H1 (cell line): ENCODE data around the gene MMP20. TPM values are rescaled to one million over a fixed set of nuclear protein-coding genes. Genes with fewer than 3 reads are reported as not detected.

Experiments used
- CTCF ChIA-PET: fragments of 300-600 bp; sonication (Branson Sonifier 250); formaldehyde crosslinking; loops from one replicate; lab custom pipeline; 2021; ENCODE audit not compliant: partially characterized antibody; lab: Charles Lee
- POLR2A ChIA-PET: fragments of 300-600 bp; sonication (Branson Sonifier 250); formaldehyde crosslinking; loops from one replicate; lab custom pipeline; 2021; ENCODE audit warnings: inconsistent platforms; ENCODE audit not compliant: partially characterized antibody; lab: Charles Lee
- DNase-seq, 2 experiments: peaks; one replicate each; pipeline versions ENCODE4 v3.0.0 to v3.0.0-alpha.2; 2010 to 2022; ENCODE audit warnings: low spot score in 2 of 2, low read depth in 1 of 2, mixed read lengths in 1 of 2
- FAIRE-seq: peaks from 2 replicates; lab custom pipeline; 2011; peaks lifted over from hg19 to GRCh38; lab: Jason Lieb, UNC
- H2AFZ ChIP-seq: 2 replicates; pipeline ENCODE4 v1.8.1; 2012; ENCODE audit warnings: low read length, inconsistent platforms
- H2AK5ac ChIP-seq: 2 replicates; pipeline ENCODE4 v1.6.1; 2013; ENCODE audit warnings: low read depth, low read length
- H2BK120ac ChIP-seq: replicated peaks from 2 replicates; pipeline ENCODE3; 2013; ENCODE audit warnings: low read depth, low read length, inconsistent platforms
- H2BK12ac ChIP-seq: 2 replicates; pipeline ENCODE4 v1.6.1; 2013; ENCODE audit warnings: low read depth, low read length
- H2BK15ac ChIP-seq: 2 replicates; pipeline ENCODE4 v1.6.1; 2013; ENCODE audit warnings: low read length
- H2BK20ac ChIP-seq: 2 replicates; pipeline ENCODE4 v1.6.1; 2013; ENCODE audit warnings: low read length
- H2BK5ac ChIP-seq: 2 replicates; pipeline ENCODE4 v1.6.1; 2013; ENCODE audit warnings: low read depth, low read length
- H3K14ac ChIP-seq: 2 replicates; pipeline ENCODE4 v1.6.1; 2013; ENCODE audit warnings: inconsistent platforms; ENCODE audit not compliant: insufficient read length
- H3K18ac ChIP-seq: 2 replicates; pipeline ENCODE4 v1.6.1; 2013; ENCODE audit warnings: low read length; ENCODE audit errors: extremely low read depth
- H3K23ac ChIP-seq: 2 replicates; pipeline ENCODE4 v1.6.1; 2013; ENCODE audit warnings: inconsistent platforms; ENCODE audit not compliant: insufficient read length
- H3K23me2 ChIP-seq: 2 replicates; pipeline ENCODE4 v1.6.1; 2013; ENCODE audit warnings: low read depth, low read length
- H3K27ac ChIP-seq: 2 replicates; pipeline ENCODE4 v1.6.1; 2011; ENCODE audit warnings: low read depth, low read length, inconsistent platforms
- H3K27me3 ChIP-seq, 4 experiments: replicated peaks in 1 of 4; 1 replicate in 1 of 4; 2 replicates in 3 of 4; pipeline versions ENCODE4 v1.6.1 to v1.8.1; 2011 to 2013; ENCODE audit warnings: low read length in 3 of 4, mild to moderate bottlenecking in 3 of 4, inconsistent platforms in 2 of 4, mixed read lengths in 2 of 4, moderate library complexity in 1 of 4; ENCODE audit not compliant: control insufficient read depth in 3 of 4, insufficient read depth in 3 of 4; ENCODE audit errors: extremely low read depth in 1 of 4
- H3K36me3 ChIP-seq, 4 experiments: 2 replicates each; pipeline versions ENCODE4 v1.6.1 to v1.8.1; 2011 to 2013; ENCODE audit warnings: mild to moderate bottlenecking in 4 of 4, low read length in 3 of 4, moderate library complexity in 2 of 4, control low read depth in 1 of 4, inconsistent platforms in 1 of 4; ENCODE audit not compliant: insufficient read depth in 4 of 4, control insufficient read depth in 2 of 4
- H3K4ac ChIP-seq: replicated peaks from 2 replicates; pipeline ENCODE3; 2013; ENCODE audit warnings: low read length, low read depth, mixed read lengths, inconsistent platforms; ENCODE audit not compliant: insufficient read length
- H3K4me1 ChIP-seq, 4 experiments: replicated peaks in 1 of 4; 1 replicate in 1 of 4; 2 replicates in 3 of 4; pipeline versions ENCODE4 v1.6.1 to v1.8.1; 2011 to 2013; ENCODE audit warnings: low read length in 3 of 4, inconsistent platforms in 2 of 4, mixed read lengths in 1 of 4; ENCODE audit not compliant: insufficient read depth in 4 of 4, control insufficient read depth in 3 of 4
- H3K4me2 ChIP-seq, 2 experiments: 2 replicates each; pipeline versions ENCODE4 v1.6.1 to v1.8.1; 2011 to 2013; ENCODE audit warnings: low read depth in 2 of 2, low read length in 2 of 2, control low read depth in 1 of 2, inconsistent platforms in 1 of 2, mild to moderate bottlenecking in 1 of 2; ENCODE audit not compliant: insufficient read depth in 1 of 2
- H3K4me3 ChIP-seq, 4 experiments: fragments of 200-600, 300-600 bp in 1 of 4; sonication (generic), shearing (Covaris generic), sonication (Bioruptor Twin) in 1 of 4; 2 replicates each; pipeline versions ENCODE4 v1.5.1 to v1.8.1; 2011 to 2016; ENCODE audit warnings: low read length in 4 of 4, low read depth in 3 of 4, control low read depth in 2 of 4, inconsistent platforms in 2 of 4, mild to moderate bottlenecking in 2 of 4, mixed read lengths in 1 of 4, moderate library complexity in 1 of 4; ENCODE audit not compliant: insufficient read depth in 2 of 4; ENCODE audit errors: extremely low read depth in 1 of 4
- H3K56ac ChIP-seq: replicated peaks from 2 replicates; pipeline ENCODE3; 2013; ENCODE audit warnings: low read depth, mild to moderate bottlenecking, mixed read lengths, low read length, inconsistent platforms; ENCODE audit not compliant: insufficient read length
- H3K79me1 ChIP-seq: 2 replicates; pipeline ENCODE4 v1.6.1; 2013; ENCODE audit warnings: low read depth, low read length, control low read depth
- H3K79me2 ChIP-seq, 2 experiments: 2 replicates each; pipeline versions ENCODE4 v1.6.1 to v1.8.1; 2012 to 2013; ENCODE audit warnings: low read length in 2 of 2, mild to moderate bottlenecking in 2 of 2, inconsistent platforms in 1 of 2; ENCODE audit not compliant: insufficient read depth in 2 of 2, control insufficient read depth in 1 of 2
- H3K9ac ChIP-seq, 4 experiments: replicated peaks in 1 of 4; 1 replicate in 1 of 4; 2 replicates in 3 of 4; pipeline versions ENCODE4 v1.6.1 to v1.8.1; 2011 to 2013; ENCODE audit warnings: low read depth in 3 of 4, low read length in 3 of 4, control low read depth in 2 of 4, mild to moderate bottlenecking in 2 of 4, moderate library complexity in 2 of 4, inconsistent platforms in 1 of 4; ENCODE audit errors: extremely low read depth in 1 of 4
- H3K9me3 ChIP-seq, 2 experiments: 2 replicates each; pipeline versions ENCODE4 v1.6.1 to v1.8.1; 2012 to 2013; ENCODE audit warnings: mild to moderate bottlenecking in 2 of 2, moderate library complexity in 2 of 2, control low read depth in 1 of 2, inconsistent platforms in 1 of 2, low read depth in 1 of 2, low read length in 1 of 2, mixed read lengths in 1 of 2; ENCODE audit not compliant: insufficient read depth in 2 of 2
- H4K20me1 ChIP-seq, 2 experiments: replicated peaks in 1 of 2; 2 replicates each; pipeline versions ENCODE3 to v1.8.1; 2011 to 2013; ENCODE audit warnings: inconsistent platforms in 2 of 2, low read length in 2 of 2, mild to moderate bottlenecking in 1 of 2; ENCODE audit not compliant: insufficient read depth in 2 of 2, control insufficient read depth in 1 of 2
- H4K5ac ChIP-seq: 2 replicates; pipeline ENCODE4 v1.6.1; 2013; ENCODE audit warnings: low read length, low read depth, mixed read lengths, inconsistent platforms; ENCODE audit not compliant: insufficient read length
- H4K8ac ChIP-seq: 2 replicates; pipeline ENCODE4 v1.8.0; 2013; ENCODE audit warnings: mild to moderate bottlenecking, moderate library complexity, low read length, inconsistent platforms; ENCODE audit not compliant: insufficient read depth; ENCODE audit errors: extremely low read depth
- H4K91ac ChIP-seq: replicated peaks from 2 replicates; pipeline ENCODE3; 2013; ENCODE audit warnings: low read length, mixed read lengths, inconsistent platforms; ENCODE audit not compliant: insufficient read length
- BACH1 ChIP-seq: IDR thresholded peaks from 2 replicates; pipeline ENCODE4 v1.6.1; 2012; ENCODE audit warnings: low read length, improper control_type of control experiment
- CEBPB ChIP-seq: IDR thresholded peaks from 2 replicates; pipeline ENCODE4 v1.6.1; 2012; ENCODE audit warnings: low read depth, low read length
- GTF2F1 ChIP-seq: IDR thresholded peaks from 2 replicates; pipeline ENCODE4 v1.6.1; 2012; ENCODE audit warnings: low read depth, low read length, improper control_type of control experiment, borderline replicate concordance
- RNF2 ChIP-seq: fragments of 200-900, 300-1000 bp; sonication (generic); IDR thresholded peaks from 2 replicates; pipeline ENCODE4 v1.7.1; 2016; ENCODE audit warnings: borderline replicate concordance, low read depth, mild to moderate bottlenecking, antibody characterized with exemption, low read length; ENCODE audit not compliant: poor library complexity, severe bottlenecking; ENCODE audit errors: missing control alignments
- SAP30 ChIP-seq: fragments of 300-600 bp; sonication (generic); IDR thresholded peaks from 2 replicates; pipeline ENCODE4 v1.7.1; 2012; ENCODE audit warnings: low read length, moderate library complexity, mild to moderate bottlenecking, inconsistent platforms; ENCODE audit not compliant: insufficient read depth, insufficient replicate concordance
- TEAD4 ChIP-seq: IDR thresholded peaks from 2 replicates; pipeline ENCODE4 v1.6.1; 2012; ENCODE audit warnings: low read depth, low read length, inconsistent platforms, mixed read lengths
- WGBS, 2 experiments: shearing (Covaris generic) in 1 of 2; methylation state at CpG; one replicate each; pipeline versions ENCODE4 v1.1.6 to v1.1.7; 2013 to 2015; ENCODE audit warnings: low lambda C conversion rate in 2 of 2, mixed read lengths in 2 of 2, inconsistent platforms in 1 of 2, low coverage in 1 of 2, missing lambda C conversion rate in 1 of 2; ENCODE audit not compliant: insufficient replicate concordance in 2 of 2, insufficient coverage in 1 of 2, insufficient read length in 1 of 2; ENCODE audit errors: extremely low coverage in 1 of 2, missing lambda C conversion rate in 1 of 2; 5-methylcytosine and 5-hydroxymethylcytosine counted together
- polyA plus RNA-seq, 7 experiments: library from polyadenylated mRNA; depleted of rRNA in 3 of 7; stranded (reverse) in 5 of 7; unstranded in 2 of 7; fragments of >200 nt in 5 of 7; fragments of 200-250 nt in 2 of 7; gene quantifications; 1 replicate in 5 of 7; 2 replicates in 1 of 7; 4 replicates in 1 of 7; pipeline versions ENCODE4 v1.2.1 to v1.2.3, GENCODE V29; 2011 to 2013; ENCODE audit warnings: missing spikeins in 2 of 7, mixed read lengths in 2 of 7
- total RNA-seq: library from RNA; stranded (reverse); fragmentation: NEBNext Ultra II Directional; extraction: Animal tissue kit (Norgen Biotek cat#: 25700); gene quantifications from 2 replicates; pipeline ENCODE4 v1.2.1, GENCODE V29; 2021

The MMP20 gene
- total and polyA plus RNA-seq, 2 of the 8 experiments (the other 6 are each of a cell fraction or from before 2014, with no cell fraction given) = not detected

DNA sequence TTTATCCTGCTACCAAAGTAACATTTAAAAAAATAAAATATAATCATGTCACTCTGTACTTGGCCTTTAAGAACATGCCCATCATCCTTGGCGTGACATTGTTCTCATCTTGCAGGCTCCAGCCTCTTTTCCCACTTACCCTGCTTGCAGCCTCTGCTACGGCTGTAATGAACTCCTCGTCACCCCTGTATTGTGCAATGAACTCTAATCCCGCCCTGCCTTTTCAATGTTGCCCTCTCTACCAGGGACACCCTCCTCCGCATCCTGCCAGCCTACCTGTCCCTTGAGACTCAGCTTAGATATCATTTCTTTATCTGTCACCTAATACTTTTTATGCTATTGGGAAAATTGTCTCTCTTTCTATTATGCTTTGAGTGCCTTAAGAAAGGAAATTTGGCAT lies 12.6 kb upstream of the MMP20 start:
- no peak overlapping the region for H2AK5ac ChIP-seq
- H2BK20ac ChIP-seq = no peak overlapping the region
- H3K23me2 ChIP-seq = no peaks in the 10 kb centered on the region
- H3K79me2 ChIP-seq = no peaks in the 10 kb centered on the region
- H3K36me3 ChIP-seq = no peaks in the 10 kb centered on the region
- H2AFZ ChIP-seq = no peak overlapping the region
- no peak overlapping the region for H3K27ac ChIP-seq
- no peak overlapping the region for H4K5ac ChIP-seq
- no peak for TF ChIP-seq TEAD4
- TF ChIP-seq CEBPB = peak; percentile 71; the same call in 1 of the 2 replicates
- no peak for TF ChIP-seq BACH1
- TF ChIP-seq RNF2 = no peak
- TF ChIP-seq GTF2F1 = no peak
- no peak for TF ChIP-seq SAP30
- FAIRE-seq (no peak), DNase-seq (no peak)
- ChIA-PET POLR2A (no interaction called here), CTCF (interaction anchor here (1.2 kb wide), 1 partner anchor 22 kb away, joined by 3 read pairs; no protein-coding TSS in a partner anchor)
- no peak overlapping the region for H2BK12ac ChIP-seq
- no peak overlapping the region for H3K4me2 ChIP-seq
- no peak overlapping the region for H3K23ac ChIP-seq
- H3K27me3 ChIP-seq = no peaks in the 10 kb centered on the region
- WGBS, 2 experiments = 84% methylated on average over 5 of the region's 5 CpGs; no CpG with 5 or more reads in 1 of the 2 experiments
- H3K9me3 ChIP-seq = no peaks in the 10 kb centered on the region
- no peak overlapping the region for H3K4me3 ChIP-seq
- H4K91ac ChIP-seq = no peak overlapping the region
- no peaks in the 10 kb centered on the region for H3K79me1 ChIP-seq
- no peak overlapping the region for H3K9ac ChIP-seq
- no peaks in the 10 kb centered on the region for H4K20me1 ChIP-seq
- H3K18ac ChIP-seq = no peak overlapping the region
- no peak overlapping the region for H3K14ac ChIP-seq
- no peak overlapping the region for H2BK5ac ChIP-seq
- no peak overlapping the region for H3K4ac ChIP-seq
- H3K4me1 ChIP-seq = peaks cover 0 to 4% (median 0%) of the 10 kb centered on the region in 4 experiments; a peak in 1 of 7 replicates
- no peak overlapping the region for H3K56ac ChIP-seq
- H2BK15ac ChIP-seq = no peak overlapping the region
- H2BK120ac ChIP-seq = no peak overlapping the region
- no peak overlapping the region for H4K8ac ChIP-seq
